ENCODE results near the gene TRIM36. TPM values are rescaled to one million over a fixed set of nuclear protein-coding genes. Genes with fewer than 3 reads are reported as not detected.

The TRIM36 gene
- total RNA-seq, 1 experiment from 2014 or later: 20.0 TPM

- TF ChIP-seq, protein P1, sequence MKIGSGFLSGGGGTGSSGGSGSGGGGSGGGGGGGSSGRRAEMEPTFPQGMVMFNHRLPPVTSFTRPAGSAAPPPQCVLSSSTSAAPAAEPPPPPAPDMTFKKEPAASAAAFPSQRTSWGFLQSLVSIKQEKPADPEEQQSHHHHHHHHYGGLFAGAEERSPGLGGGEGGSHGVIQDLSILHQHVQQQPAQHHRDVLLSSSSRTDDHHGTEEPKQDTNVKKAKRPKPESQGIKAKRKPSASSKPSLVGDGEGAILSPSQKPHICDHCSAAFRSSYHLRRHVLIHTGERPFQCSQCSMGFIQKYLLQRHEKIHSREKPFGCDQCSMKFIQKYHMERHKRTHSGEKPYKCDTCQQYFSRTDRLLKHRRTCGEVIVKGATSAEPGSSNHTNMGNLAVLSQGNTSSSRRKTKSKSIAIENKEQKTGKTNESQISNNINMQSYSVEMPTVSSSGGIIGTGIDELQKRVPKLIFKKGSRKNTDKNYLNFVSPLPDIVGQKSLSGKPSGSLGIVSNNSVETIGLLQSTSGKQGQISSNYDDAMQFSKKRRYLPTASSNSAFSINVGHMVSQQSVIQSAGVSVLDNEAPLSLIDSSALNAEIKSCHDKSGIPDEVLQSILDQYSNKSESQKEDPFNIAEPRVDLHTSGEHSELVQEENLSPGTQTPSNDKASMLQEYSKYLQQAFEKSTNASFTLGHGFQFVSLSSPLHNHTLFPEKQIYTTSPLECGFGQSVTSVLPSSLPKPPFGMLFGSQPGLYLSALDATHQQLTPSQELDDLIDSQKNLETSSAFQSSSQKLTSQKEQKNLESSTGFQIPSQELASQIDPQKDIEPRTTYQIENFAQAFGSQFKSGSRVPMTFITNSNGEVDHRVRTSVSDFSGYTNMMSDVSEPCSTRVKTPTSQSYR (CRISPR knock-in tag; IDR thresholded peaks at IDR 0.05): 0 out of 2 replicates have a peak, but pooled peaks have one; percentile 17
- TF ChIP-seq FOXK1 (CRISPR knock-in tag; IDR thresholded peaks at IDR 0.05) (no peak), TEAD1 (CRISPR knock-in tag; IDR thresholded peaks at IDR 0.05) (0 out of 2 replicates have a peak, but pooled peaks have one; percentile 38)
These were observed 9.3 kb upstream of the TRIM36 start (continued) for GRCh38 chr5:115179030-115179393.

DNA sequence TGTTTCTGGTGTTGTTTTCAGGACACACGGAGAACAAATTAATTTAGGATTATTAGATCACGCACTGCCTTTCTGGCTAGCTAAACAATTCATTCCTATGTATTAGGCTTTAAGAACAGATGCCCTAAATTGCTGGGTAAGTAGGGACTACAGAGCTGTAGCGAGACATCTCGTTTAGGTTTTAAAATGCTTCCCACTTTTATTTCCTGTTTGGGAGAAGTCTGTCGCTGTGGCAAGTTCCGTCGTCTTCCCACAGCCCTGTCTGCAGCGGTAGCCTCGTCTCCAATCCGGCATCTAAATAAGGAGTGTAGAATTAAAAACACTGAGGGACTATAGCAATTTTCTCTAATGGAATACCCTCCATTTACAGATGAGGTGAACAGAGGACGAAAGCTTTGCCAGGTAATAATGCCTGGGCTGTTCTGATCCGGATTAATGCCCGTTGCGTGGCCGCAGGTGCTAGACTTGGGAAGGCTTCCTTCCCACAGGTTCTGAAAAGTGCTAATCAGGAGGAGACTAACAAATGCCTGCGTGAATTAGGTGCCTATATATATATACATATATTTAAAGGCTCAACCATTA lies 1.3 kb upstream of the TRIM36 start:
- no peak for DNase-seq (ENCODE audit: low spot score)
- H3K4me3 Mint-ChIP-seq: peak overlapping the region; percentile 85
- peaks cover 55% of the 10 kb centered on the region for H3K27me3 Mint-ChIP-seq (ENCODE audit: low read depth)
- H3K36me3 Mint-ChIP-seq: peaks cover 29% of the 10 kb centered on the region
- CTCF ChIA-PET: interaction anchor here (1.0 to 1.4 kb wide), 2 partner anchors 8 to 73 kb away, joined by 3 read pairs; no protein-coding TSS in a partner anchor
- peaks cover 25% of the 10 kb centered on the region for H3K9me3 Mint-ChIP-seq
- peaks cover 14% of the 10 kb centered on the region for H3K4me1 Mint-ChIP-seq
- ATAC-seq: no peak
- TF ChIP-seq ESRRA (CRISPR knock-in tag; IDR thresholded peaks at IDR 0.05; ENCODE audit: borderline replicate concordance): 0 out of 2 replicates have a peak, but pooled peaks have one; percentile 1
- no peak for TF ChIP-seq GRHL2 (CRISPR knock-in tag; IDR thresholded peaks at IDR 0.05; ENCODE audit: insufficient replicate concordance, severe bottlenecking)
- POLR2A ChIA-PET: interaction anchor here (3.2 kb wide), 1 partner anchor 9 kb away, joined by 27 read pairs; no protein-coding TSS in a partner anchor
- H3K27ac Mint-ChIP-seq: no peak overlapping the region

DNA sequence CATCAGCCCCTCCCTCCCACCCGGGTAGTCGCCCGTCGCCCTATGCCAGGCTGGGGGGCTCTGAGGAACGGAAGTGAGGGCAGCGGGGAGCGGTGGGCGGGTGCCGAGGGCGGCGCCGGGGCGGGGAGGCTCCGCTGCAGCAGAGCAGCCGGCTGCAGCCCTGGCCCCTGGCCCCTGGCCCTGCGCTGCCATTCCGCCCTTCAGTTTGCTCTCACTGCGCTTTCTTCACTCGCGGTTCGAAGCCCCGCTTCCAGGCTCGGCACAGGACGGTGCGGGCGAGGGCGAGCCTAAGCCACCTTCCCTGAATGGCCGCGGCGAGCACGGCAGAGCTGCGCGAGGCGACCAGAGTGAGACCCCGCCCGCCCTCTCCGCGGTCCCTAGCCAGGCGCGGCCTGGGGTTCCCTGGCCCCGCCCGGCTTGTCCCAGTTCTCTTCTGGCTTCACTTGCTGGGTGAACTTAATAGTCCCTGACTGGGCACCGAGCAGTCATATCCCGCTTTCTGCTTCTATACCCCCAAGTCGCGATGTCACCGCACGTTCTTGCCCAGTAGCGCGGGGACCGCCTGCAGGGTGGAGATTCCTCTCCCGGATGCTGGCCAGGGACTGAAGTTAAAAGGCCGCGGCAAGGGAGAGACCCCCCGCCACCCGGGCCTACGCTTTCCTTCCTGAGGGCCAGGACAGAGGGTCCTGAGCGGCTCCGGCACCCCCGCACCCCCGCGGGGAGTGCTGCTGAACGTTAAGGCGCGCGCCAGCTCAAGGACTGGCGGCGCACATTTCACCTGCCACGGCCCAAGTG lies 623 bp upstream of the TRIM36 start:
- H3K27me3 Mint-ChIP-seq (ENCODE audit: low read depth): peaks cover 55% of the 10 kb centered on the region
- TF ChIP-seq ESRRA (CRISPR knock-in tag; IDR thresholded peaks at IDR 0.05; ENCODE audit: borderline replicate concordance) (0 out of 2 replicates have a peak, but pooled peaks have one; percentile 25), HMGA2 (CRISPR knock-in tag; IDR thresholded peaks at IDR 0.05) (no peak), SP1 (CRISPR knock-in tag; conservative IDR thresholded peaks at IDR 0.05) (peak; percentile 61; the same call in 1 of the 2 replicates), JUN (CRISPR knock-in tag; IDR thresholded peaks at IDR 0.05) (no peak), ZBTB43 (CRISPR knock-in tag; IDR thresholded peaks at IDR 0.05) (peak; percentile 41; the same call in 1 of the 2 replicates), ZNF219 (CRISPR knock-in tag; IDR thresholded peaks at IDR 0.05; ENCODE audit: borderline replicate concordance) (no peak), FOXJ3 (CRISPR knock-in tag; IDR thresholded peaks at IDR 0.05; ENCODE audit: borderline replicate concordance) (no peak), ARID4B (CRISPR knock-in tag; IDR thresholded peaks at IDR 0.05; ENCODE audit: borderline replicate concordance) (peak; percentile 61; the same call in 1 of the 2 replicates), JAZF1 (CRISPR knock-in tag; IDR thresholded peaks at IDR 0.05) (no peak), ZNF138 (CRISPR knock-in tag; conservative IDR thresholded peaks at IDR 0.05) (peak; percentile 49; the same call in 1 of the 2 replicates), TEAD1 (CRISPR knock-in tag; IDR thresholded peaks at IDR 0.05) (peak; percentile 43; the same call in 1 of the 2 replicates), NFE2L1 (CRISPR knock-in tag; IDR thresholded peaks at IDR 0.05) (0 out of 2 replicates have a peak, but pooled peaks have one; percentile 25), ZNF232 (CRISPR knock-in tag; IDR thresholded peaks at IDR 0.05) (no peak), ZBTB21 (CRISPR knock-in tag; IDR thresholded peaks at IDR 0.05; ENCODE audit: borderline replicate concordance) (no peak), FOXP4 (CRISPR knock-in tag; IDR thresholded peaks at IDR 0.05) (no peak)
- TF ChIP-seq, protein P2, sequence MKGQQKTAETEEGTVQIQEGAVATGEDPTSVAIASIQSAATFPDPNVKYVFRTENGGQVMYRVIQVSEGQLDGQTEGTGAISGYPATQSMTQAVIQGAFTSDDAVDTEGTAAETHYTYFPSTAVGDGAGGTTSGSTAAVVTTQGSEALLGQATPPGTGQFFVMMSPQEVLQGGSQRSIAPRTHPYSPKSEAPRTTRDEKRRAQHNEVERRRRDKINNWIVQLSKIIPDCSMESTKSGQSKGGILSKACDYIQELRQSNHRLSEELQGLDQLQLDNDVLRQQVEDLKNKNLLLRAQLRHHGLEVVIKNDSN (CRISPR knock-in tag; IDR thresholded peaks at IDR 0.05): no peak

More for the DNA sequence above, 623 bp upstream of the TRIM36 start:
- peak; percentile 62 for DNase-seq (ENCODE audit: low spot score)
- Mint-ChIP-seq H3K4me1 (peaks cover 14% of the 10 kb centered on the region), H3K27ac (no peak overlapping the region), H3K4me3 (peak overlapping the region; percentile 85), H3K9me3 (peaks cover 29% of the 10 kb centered on the region), H3K36me3 (peaks cover 36% of the 10 kb centered on the region)
- POLR2A ChIA-PET: interaction anchor here (0.9 to 3.2 kb wide), 5 partner anchors 10 to 199 kb away, joined by 3 to 27 read pairs (median 4); partner anchors contain the start of gene CCDC112
- peak; percentile 72 for ATAC-seq
- CTCF ChIA-PET: interaction anchor here (1.0 to 1.4 kb wide), 4 partner anchors 9 to 101 kb away, joined by 3 to 6 read pairs (median 3); no protein-coding TSS in a partner anchor
